Nephron (organoid): Measurements from ENCODE around the gene ACSL6.

Experiments
- H3K27ac Mint-ChIP-seq, 3 experiments: 2 replicates each; pipeline ENCODE4 v1.8.0; 2020; ENCODE audit warnings: mixed read lengths in 3 of 3, mild to moderate bottlenecking in 2 of 3, moderate library complexity in 1 of 3
- H3K27me3 Mint-ChIP-seq: 2 replicates; pipeline ENCODE4 v1.8.0; 2021; ENCODE audit warnings: low read depth, mild to moderate bottlenecking, moderate library complexity, mixed read lengths
- H3K36me3 Mint-ChIP-seq: 2 replicates; pipeline ENCODE4 v1.8.0; 2020; ENCODE audit warnings: low read depth, mixed read lengths
- H3K4me1 Mint-ChIP-seq: 2 replicates; pipeline ENCODE4 v1.8.0; 2020; ENCODE audit warnings: mixed read lengths
- H3K4me3 Mint-ChIP-seq, 3 experiments: 2 replicates each; pipeline ENCODE4 v1.8.0; 2020; ENCODE audit warnings: mild to moderate bottlenecking in 3 of 3, mixed read lengths in 3 of 3, moderate library complexity in 2 of 3
- H3K9me3 Mint-ChIP-seq: 2 replicates; pipeline ENCODE4 v1.8.0; 2020; ENCODE audit warnings: mixed read lengths
- TF ChIP-seq, protein P1 (sequence below), 3 experiments: fragments of 200-600 bp; sonication (generic); IDR thresholded peaks; one replicate each; pipeline ENCODE4 v1.5.0; 2021; ENCODE audit warnings: antibody characterized with exemption in 3 of 3; ENCODE audit not compliant: unreplicated experiment in 3 of 3

Gene ACSL6

DNA sequence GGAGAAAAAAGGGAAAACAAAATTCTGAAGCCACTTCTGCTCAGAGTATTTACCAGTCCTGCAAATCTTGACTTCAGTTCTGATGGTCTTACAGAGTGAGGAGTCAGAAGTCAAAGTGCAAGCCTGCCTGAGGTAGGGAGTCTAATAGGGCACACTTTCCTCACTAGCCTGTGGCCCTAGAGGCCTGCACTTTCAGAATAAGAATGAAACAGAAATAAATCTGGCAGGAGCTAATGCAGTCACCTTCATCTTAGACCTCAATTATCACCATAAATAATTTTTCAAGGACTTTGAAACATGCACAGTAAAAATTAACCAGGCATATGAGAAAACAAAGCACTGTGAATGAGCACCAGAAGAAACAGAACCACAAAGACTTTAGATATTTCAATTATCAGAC, 20.7 kb upstream of the ACSL6 start:
- Mint-ChIP-seq H3K9me3 (peaks cover 3% of the 10 kb centered on the region), H3K36me3 (no peaks in the 10 kb centered on the region), H3K27me3 (peaks cover 8% of the 10 kb centered on the region), H3K4me1 (no peaks in the 10 kb centered on the region), H3K27ac (no peak overlapping the region), H3K4me3 (no peak overlapping the region)
- TF ChIP-seq, protein P1, sequence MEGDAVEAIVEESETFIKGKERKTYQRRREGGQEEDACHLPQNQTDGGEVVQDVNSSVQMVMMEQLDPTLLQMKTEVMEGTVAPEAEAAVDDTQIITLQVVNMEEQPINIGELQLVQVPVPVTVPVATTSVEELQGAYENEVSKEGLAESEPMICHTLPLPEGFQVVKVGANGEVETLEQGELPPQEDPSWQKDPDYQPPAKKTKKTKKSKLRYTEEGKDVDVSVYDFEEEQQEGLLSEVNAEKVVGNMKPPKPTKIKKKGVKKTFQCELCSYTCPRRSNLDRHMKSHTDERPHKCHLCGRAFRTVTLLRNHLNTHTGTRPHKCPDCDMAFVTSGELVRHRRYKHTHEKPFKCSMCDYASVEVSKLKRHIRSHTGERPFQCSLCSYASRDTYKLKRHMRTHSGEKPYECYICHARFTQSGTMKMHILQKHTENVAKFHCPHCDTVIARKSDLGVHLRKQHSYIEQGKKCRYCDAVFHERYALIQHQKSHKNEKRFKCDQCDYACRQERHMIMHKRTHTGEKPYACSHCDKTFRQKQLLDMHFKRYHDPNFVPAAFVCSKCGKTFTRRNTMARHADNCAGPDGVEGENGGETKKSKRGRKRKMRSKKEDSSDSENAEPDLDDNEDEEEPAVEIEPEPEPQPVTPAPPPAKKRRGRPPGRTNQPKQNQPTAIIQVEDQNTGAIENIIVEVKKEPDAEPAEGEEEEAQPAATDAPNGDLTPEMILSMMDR (IDR thresholded peaks at IDR 0.05; ENCODE audit: unreplicated experiment in 3 of 3), result no peak

DNA sequence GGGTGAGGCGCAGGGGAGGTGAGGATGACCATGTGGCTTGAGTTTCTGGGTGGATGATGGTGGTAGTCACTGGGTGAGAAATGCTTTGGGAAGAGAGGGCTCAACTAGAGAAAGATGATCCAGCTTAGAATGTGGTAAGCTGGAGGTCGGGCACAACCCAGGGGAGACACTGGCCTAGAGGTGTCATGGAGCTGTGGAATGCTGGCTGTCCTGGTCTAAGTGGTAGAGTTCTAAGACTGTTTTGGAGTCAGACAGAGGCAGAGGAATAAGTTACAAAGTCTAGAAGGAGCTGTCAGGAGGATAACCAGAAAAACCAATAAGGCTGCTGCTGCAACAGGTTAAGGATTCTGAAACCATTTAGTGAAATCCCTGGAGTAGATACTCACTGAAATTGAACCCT, 19.2 kb upstream of the ACSL6 start:
- Mint-ChIP-seq H3K27ac (no peak overlapping the region), H3K27me3 (peaks cover 8% of the 10 kb centered on the region), H3K36me3 (no peaks in the 10 kb centered on the region), H3K4me3 (no peak overlapping the region), H3K4me1 (no peaks in the 10 kb centered on the region), H3K9me3 (peaks cover 3% of the 10 kb centered on the region)
- TF ChIP-seq, protein P1 (IDR thresholded peaks at IDR 0.05; ENCODE audit: unreplicated experiment in 3 of 3), result no peak

DNA sequence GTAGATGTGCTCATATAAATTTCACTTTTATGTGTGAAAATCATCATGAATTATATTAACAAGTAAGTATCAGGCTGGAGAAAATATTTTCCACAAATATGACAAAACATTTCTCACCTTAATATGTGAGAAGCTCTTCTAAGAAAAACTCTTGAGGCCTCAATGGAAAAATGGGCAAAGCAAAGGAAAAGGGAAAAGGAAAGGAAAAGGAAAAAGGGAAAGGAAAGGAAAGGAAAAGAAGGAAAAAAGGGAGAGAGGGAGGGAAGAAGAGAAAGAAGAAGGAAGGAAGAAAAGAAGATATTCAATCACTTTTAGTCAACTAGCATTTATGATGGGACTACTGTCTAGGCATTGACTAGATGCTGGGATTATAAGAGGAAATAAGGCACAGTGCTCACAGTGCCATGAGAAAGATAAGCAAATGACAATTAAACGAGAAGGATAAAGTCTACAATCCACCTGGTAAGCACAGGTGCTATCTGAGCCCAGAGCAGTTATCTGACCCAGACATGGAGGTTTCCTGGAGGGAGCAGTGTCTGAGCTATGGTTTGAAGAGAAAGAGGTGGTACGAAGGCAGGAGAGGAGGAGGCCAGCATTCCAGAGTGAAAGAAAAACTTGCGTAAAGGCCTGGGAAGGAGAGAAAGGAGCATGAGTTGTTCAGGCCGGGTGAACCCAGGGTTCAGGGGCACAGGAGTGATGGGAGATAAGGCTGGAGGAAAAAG, 18.3 kb upstream of the ACSL6 start:
- H3K4me1 Mint-ChIP-seq, result no peaks in the 10 kb centered on the region
- peaks cover 3% of the 10 kb centered on the region for H3K9me3 Mint-ChIP-seq
- no peak overlapping the region for H3K27ac Mint-ChIP-seq
- no peak overlapping the region for H3K4me3 Mint-ChIP-seq
- no peaks in the 10 kb centered on the region for H3K36me3 Mint-ChIP-seq
- peaks cover 8% of the 10 kb centered on the region for H3K27me3 Mint-ChIP-seq
- TF ChIP-seq, protein P1 (IDR thresholded peaks at IDR 0.05; ENCODE audit: unreplicated experiment in 3 of 3), result no peak

DNA sequence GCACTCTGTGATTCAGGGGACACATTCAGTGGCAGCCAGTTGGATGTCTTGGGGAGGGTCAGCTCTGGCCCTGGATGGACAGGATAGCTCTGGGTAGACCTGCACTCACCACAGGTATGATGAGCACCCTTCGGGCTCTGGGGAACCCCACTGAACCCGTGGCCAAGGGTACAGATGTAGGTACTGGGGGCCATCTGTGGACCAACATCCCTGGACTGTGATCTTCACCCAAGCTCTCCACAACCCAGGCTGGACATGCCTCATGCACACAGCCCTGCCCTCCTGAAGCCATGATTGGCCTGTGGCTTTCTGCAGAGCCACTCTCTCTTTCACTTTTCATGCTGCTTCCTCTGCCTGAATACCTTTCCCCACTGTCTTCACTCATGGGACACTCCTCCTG, 15.6 kb upstream of the ACSL6 start:
- Mint-ChIP-seq H3K4me1 (no peaks in the 10 kb centered on the region), H3K36me3 (no peaks in the 10 kb centered on the region), H3K27me3 (peaks cover 8% of the 10 kb centered on the region), H3K4me3 (no peak overlapping the region), H3K9me3 (no peaks in the 10 kb centered on the region), H3K27ac (no peak overlapping the region)
- TF ChIP-seq, protein P1 (IDR thresholded peaks at IDR 0.05; ENCODE audit: unreplicated experiment in 3 of 3), result no peak

DNA sequence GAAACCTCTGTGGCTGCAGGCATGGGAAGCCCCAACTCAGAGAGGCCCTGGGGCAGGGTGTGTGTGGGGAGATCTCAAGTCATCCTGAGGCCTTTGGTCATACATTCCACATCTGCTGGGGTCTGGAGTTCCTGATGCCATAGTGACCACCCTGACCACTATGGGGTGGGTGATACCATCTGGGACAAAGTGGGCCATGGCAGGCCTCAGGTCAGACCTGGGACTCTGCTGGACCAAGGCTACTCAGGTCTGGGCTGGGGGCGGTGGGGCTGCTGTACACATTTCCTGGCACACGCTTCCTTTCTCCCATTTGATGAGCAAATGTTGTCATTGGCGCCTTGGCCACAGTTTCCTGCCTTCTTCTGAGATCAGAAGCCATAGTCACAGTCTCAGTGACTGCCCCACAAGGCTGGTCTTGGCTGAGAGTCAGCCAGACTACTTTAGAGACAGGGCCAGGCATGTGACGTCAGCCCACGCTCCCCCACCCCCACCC, 15.1 kb upstream of the ACSL6 start:
- Mint-ChIP-seq H3K27me3 (peaks cover 4% of the 10 kb centered on the region), H3K36me3 (no peaks in the 10 kb centered on the region), H3K4me1 (no peaks in the 10 kb centered on the region), H3K4me3 (no peak overlapping the region), H3K27ac (no peak overlapping the region), H3K9me3 (no peaks in the 10 kb centered on the region)
- TF ChIP-seq, protein P1 (IDR thresholded peaks at IDR 0.05; ENCODE audit: unreplicated experiment in 3 of 3), result no peak

DNA sequence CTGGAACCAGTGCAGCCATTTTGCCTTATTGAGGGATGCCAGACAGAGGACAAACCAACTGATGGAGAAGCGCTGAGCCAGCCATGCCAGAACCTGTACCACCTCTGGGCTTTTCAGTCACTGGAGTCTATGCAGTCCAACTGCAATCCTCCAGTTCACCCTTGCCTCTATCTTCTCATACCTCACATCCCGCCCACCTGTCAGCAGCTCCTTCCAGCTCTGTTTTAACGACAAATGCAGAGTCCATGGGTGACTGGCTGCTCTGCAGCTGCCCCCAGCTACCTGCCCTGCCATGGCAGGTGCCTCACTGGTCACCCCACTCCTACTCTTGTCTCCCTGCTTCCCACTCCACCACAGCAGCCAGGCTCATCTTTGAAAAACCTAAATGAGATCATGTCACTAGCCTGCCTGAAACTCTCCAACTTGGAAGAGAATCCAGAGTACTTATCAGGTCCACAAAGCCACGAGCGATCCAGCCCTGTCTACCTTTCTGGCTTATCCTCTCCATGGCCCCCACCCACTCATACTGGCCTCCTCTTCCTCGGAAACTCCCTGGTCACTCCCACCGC, 14.0 kb upstream of the ACSL6 start:
- H3K4me1 Mint-ChIP-seq, result no peaks in the 10 kb centered on the region
- no peak overlapping the region for H3K27ac Mint-ChIP-seq
- H3K9me3 Mint-ChIP-seq, result no peaks in the 10 kb centered on the region
- no peak overlapping the region for H3K4me3 Mint-ChIP-seq
- peaks cover 4% of the 10 kb centered on the region for H3K27me3 Mint-ChIP-seq
- H3K36me3 Mint-ChIP-seq, result no peaks in the 10 kb centered on the region
- TF ChIP-seq, protein P1 (IDR thresholded peaks at IDR 0.05; ENCODE audit: unreplicated experiment in 3 of 3), result no peak
